ENCODE data around the gene TM2D1. TPM values are rescaled to one million over a fixed set of nuclear protein-coding genes. Genes with fewer than 3 reads are reported as not detected.
"Not testable (repeated sequence)": the region's sequence is repeated elsewhere in the genome, so short reads cannot be mapped to it uniquely, and the experiment has no call there.

Gene TM2D1
- total RNA-seq, 1 donor from 2014 or later = 63.4 TPM

DNA sequence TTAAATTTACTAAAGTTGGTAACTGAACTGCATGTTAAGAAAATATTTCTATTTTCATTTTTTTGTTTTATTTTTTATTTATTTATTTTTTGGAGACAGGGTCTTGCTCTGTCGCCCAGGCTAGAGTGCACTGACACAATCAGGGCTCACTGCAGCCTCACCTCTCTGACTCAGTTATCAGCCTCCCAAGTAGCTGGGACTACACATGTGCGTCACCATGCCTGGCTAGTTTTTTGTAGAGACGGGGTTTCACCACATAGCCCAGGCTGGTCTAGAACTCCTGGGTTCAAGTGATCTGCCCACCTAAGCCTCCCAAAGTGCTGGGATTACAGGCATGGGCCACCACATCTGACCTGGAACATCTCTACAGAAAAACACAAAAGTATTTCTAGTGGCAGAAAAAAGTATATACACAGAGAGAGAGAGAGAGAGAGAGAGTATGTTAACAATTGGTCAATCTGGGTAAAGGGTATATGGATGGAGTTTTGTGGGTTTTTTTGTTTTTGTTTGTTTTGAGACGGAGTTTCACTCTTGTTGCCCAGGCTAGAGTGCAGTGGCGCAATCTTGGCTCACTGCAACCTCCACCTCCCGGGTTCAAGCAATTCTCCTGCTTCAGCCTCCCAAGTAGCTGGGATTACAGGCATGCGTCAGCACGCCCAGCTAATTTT lies 5.8 kb downstream of the TM2D1 start:
- DNase-seq (ENCODE audit: low spot score) = not testable (repeated sequence)

DNA sequence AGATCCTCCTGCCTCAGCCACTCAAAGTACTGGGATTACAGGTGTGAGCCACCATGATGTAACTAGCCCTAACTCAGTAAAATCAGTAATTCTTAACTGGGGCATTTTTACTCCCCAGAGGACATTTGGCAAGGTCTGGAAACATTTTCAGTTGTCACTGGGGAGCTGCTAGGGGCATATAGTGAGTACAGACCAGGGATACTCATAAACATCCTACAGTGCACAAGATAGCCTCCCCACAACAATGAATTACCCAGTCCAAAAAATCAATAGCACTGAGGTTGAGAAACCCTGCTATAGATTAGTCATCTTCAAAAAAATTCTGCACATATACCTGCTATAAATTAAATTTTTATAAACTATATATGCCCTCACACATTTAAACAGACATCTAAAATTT lies 13.0 kb downstream of the TM2D1 start:
- DNase-seq (ENCODE audit: low spot score) = no peak

GRCh38 chr1:61711257-61711656 lies 13.7 kb downstream of the TM2D1 start:
- DNase-seq (ENCODE audit: low spot score) = not testable (repeated sequence)

DNA sequence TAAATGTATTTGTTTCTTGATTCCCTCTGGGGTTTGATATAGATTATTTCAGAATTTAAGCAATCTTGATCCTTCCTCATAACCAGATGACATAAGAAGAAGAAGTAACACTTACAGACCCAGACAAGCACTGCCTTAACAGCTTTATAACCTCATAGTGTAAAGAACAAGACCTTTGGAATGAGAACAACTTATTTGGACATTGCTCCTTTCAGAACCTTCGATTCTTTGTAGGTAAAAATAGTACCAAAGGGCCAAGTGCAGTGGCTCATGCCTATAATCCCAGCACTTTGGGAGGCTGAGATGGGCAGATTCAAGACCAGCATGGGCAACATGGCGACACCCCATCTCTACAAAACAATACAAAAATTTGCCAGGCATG lies 15.0 kb downstream of the TM2D1 start:
- no peak for DNase-seq (ENCODE audit: low spot score)

DNA sequence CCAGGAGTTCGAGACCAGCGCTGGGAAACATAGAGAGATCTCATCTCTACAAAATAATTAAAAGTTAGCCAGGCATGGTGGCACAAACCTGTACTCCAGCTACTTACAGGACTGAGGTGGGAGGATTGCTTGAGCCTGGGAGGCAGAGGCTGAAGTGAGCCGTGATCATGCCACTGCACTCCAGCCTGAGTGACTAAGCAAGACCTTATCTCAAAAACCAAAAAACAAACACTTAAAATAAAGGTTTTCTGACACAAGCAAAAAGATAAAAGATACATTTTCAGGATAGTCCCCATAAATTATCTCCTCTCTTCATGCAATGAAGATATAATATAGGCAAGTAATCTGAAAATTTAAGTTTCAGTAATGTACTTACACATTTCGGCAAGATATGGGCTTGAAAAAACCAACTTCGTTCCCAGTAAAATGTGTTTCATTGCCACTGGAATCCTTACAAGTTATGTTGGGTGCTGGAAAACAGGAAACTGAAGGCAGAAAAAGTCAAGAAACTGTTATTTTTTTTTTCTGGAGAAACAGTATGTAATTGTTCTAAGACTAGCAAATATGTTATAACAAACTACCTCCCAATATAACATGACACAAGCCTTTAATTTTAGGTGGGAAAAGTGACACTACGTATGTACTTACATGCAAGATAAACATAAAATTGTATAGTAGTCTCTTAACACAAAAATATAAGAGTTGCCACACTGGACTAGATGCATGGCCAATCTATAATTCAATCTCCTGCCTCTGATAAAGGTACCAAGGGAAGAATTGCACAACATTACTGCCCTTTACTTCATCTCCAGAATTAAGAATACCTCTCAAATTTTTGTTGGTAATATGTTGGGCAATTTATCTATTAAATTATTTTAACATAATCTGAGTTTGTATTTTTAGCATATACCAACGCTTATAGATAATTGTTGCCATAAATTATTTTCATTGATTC lies 15.7 kb downstream of the TM2D1 start:
- no peak for DNase-seq (ENCODE audit: low spot score)

DNA sequence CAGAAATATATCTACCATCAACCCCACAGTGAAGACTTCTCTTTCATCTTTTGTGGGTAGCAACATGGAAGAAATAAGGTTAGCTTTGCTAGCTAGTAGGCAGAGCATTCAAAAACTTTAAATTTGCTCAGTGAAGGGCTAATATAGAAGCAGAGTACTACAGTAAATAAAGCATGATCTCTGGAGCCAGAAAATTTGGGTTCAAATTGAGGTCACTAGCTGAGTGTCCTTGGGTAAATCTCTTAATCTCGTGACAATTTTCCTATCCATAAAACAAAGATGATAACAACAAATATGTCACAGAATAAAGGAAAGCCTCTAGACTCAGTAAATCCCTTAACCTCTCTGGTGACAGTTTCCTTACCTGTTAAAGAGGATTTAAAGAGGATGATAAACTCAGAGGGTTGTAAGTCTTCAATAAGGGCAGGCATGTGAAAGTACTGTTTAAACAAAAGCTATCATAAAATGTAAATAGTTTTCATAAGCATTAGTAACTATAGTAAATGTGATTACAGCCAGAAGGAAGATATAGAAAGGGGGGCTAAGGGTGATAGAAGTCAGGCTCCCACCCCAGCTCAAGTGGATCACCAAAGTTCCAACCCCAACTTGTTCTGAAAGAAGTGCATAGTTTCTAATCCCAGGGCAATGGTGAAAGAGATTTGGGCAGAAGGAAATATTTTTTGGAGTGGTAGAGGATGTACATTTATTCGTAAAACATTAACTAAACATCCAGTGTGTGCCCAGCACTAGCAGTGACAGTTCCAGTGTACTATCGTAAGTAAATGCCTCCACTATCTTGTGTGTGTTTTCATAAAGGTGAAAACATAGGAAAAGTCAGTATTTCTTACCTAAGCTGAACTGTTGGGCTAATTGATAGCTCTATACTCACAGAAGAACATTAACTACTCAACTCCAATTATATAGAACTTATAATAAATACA lies 24.8 kb downstream of the TM2D1 start:
- no peak for DNase-seq (ENCODE audit: low spot score)

DNA sequence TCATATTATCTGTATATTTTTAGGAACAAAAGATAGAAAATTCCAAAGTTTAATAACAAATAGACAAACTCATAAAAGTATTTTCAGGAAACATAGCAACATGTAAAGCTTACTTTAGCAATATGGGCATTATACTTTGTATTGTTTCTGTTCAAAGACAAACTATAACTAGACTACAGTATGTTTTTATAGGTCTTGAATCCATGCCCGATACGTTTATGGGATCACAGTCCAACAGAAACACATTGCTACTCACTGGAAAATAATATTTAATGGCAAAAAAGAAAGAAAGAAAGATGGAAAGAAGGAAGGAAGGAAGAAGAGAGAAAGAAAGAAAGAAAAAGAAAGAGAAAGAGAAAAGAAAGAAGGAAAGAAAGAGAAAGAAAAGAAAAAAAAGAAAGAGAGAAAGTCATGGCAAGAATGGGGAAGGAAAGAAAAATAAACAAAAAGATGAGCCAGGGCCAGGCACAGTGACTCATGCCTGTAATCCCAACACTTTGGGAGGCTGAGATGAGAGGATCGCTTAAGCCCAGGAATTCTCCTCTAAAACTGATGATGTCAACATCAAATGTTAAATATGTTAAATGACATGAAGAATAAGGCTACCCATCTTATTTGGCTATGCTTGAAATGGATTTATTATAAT lies 32.7 kb downstream of the TM2D1 start:
- DNase-seq (ENCODE audit: low spot score) = no peak

DNA sequence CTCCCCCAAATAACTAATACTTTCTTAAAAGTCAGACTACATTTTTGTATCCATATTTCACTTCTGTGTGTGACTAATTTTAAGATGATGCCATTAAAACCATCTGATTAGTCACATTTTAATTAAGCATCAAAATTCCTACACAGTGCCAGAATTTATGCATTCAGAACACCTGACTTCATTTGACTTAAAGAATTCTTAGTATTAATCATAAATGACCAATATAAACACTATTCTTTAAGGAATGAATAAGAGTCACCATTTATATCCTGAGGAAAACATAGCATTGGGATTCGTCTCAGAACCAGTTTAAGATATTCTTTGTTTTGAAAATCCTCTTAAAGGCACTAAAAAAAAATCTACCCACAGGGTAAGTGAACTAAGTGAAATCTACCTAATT lies 37.0 kb downstream of the TM2D1 start:
- no peak for DNase-seq (ENCODE audit: low spot score)

GRCh38 chr1:61682891-61683290 lies 42.0 kb downstream of the TM2D1 start:
- no peak for DNase-seq (ENCODE audit: low spot score)

- DNase-seq (ENCODE audit: low spot score) = no peak
Observed at GRCh38 chr1:61680500-61680899, 44.4 kb downstream of the TM2D1 start.

- DNase-seq (ENCODE audit: low spot score) = not testable (repeated sequence)
Observed at GRCh38 chr1:61676881-61677280, 48.1 kb downstream of the TM2D1 start.

DNA sequence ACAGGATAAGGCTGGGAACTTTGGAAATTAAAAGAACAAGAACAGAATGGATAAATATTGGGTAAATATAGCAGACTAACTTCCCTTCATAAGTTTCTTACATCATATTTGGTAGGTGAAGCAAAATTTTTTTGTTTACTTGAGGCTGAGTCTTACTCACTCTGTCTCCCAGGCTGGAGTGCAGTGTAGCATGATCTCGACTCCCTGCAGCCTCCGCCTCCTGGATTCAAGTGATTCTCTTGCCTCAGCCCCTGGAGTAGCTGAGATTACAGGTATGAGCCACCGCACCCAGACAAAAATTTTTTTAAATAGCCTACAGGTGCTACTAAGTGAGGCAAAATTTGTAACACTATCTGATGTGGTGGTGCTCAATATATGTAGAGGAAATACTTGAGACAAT lies 50.7 kb downstream of the TM2D1 start:
- no peak for DNase-seq (ENCODE audit: low spot score)

GRCh38 chr1:61672376-61672775 lies 52.6 kb downstream of the TM2D1 start:
- DNase-seq (ENCODE audit: low spot score) = no peak

DNA sequence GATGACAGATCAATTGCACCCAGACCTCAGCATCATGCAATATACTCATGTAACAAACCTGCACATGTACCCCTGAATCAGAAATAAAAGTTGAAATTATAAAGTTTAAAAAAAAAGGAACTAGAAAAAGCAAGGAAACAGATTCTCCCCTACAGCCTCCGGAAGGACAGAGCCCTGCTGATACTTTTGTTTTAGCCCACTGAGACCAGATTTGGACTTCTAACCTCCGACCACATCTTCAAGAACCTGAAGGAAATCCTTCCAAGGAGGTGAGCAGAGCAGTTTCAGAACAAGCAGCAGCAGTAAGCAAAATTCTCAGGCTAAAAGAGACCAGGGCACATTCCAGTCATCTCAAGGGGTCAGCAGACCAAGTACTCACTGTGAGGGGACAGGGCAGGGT lies 54.5 kb downstream of the TM2D1 start:
- no peak for DNase-seq (ENCODE audit: low spot score)

- no peak for DNase-seq (ENCODE audit: low spot score)
Observed at GRCh38 chr1:61670016-61670415, 54.9 kb downstream of the TM2D1 start.

- no peak for DNase-seq (ENCODE audit: low spot score)
Observed at GRCh38 chr1:61659061-61659460, 65.9 kb downstream of the TM2D1 start.

DNA sequence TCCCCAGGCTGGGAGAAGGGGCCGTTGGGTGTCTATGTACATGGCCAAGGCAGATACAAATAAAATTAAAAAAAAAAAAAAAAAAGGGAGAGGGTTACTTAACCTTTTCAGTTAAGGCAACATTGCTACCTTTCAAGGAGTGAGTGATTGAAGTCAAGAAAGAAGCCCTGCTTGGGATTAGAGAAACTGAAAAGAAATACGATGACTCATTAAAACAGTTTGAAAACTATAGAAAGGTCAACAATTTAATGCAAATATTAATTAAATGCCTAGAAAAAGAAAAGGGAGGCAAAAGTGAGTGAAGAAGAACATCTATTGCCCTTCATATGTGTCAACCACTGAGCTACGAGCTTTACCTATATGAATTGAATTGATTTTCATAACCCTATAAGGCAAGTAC lies 69.5 kb downstream of the TM2D1 start:
- DNase-seq (ENCODE audit: low spot score) = no peak

DNA sequence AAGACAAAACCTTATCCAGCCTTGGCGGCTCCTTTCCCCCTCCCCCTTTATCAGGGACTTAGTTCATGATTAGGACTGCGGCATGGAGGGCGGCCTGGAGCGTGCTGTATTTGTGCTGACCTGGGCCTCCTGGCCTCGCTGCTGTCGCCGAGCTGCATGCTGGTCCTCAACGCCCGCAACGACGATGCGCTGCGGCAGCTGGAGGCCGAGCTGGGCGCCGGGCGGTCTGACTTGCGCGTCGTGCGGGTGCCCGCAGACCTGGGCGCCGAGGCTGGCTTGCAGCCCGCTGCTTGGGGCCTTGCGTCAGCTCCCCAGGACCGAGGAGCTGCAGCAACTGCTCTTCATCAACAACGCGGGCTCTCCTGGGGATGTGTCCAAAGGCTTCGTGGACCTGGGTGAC lies 70.9 kb downstream of the TM2D1 start:
- DNase-seq (ENCODE audit: low spot score) = no peak

DNA sequence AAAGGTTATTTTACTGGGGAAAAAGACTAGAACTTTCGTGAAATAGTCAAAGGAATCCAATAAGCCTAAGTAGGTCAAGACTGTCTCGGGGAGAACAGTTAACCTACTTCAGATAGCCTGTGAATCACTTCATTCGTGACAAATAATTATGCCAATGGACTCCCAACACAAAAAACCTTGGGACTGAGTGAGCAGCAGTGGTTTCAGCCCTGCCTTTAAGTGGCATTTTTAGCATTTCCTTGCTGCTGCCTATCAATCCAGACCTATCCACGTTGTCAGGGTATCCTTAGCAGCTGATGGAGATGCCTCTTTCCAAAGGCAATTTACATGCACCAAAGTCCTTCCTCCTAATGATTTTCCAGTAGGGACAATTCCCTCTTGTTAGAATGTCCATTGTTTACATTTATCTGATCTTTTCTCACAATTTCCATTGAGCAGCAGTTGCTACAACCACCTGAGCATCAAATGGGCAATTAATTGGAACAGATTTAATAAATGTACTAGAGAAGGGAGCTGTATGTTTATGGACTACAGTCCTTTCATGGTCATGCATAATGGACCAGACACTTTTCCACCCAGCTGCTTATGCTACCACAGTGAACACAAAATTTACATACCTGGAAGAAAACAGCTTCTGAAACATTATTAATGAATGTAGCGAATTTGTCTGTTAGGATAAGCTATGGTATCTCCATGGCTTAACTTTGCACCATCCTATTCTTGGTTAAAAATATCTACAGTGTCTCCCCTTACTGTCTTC lies 75.8 kb downstream of the TM2D1 start:
- no peak for DNase-seq (ENCODE audit: low spot score)

- no peak for DNase-seq (ENCODE audit: low spot score)
Observed at GRCh38 chr1:61647142-61647541, 77.8 kb downstream of the TM2D1 start.

DNA sequence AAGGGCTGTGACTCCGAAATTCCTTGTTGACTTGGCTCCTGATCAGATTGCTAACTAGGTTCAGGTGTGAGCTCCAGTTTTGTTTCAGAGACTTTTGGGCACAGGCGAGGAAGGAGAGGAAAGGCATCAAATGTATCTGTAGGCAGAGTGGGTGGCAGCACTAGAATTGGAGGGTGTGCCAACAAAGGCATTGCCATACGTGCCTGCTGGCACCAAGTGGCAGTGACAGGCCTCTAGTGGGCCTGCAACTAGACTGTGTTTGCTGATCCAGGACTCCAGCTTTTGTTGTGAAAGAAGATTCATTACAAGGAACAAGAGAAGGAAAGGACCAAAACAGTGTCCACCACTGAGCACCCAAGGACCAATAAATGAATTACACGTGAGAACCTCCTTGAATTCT lies 79.5 kb downstream of the TM2D1 start:
- DNase-seq (ENCODE audit: low spot score) = no peak
